Thoracic aorta (tissue), 2 donors: ENCODE data around the gene FFAR3. TPM values are rescaled to one million over a fixed set of nuclear protein-coding genes. Genes with fewer than 3 reads are reported as not detected.

Source experiments
- ATAC-seq: fragments of 150-250 bp; one replicate; pipeline ENCODE4 v1.8.0; 2017; ENCODE audit warnings: low read depth; ENCODE audit not compliant: insufficient number of reproducible peaks, low FRiP score
- DNase-seq: peaks from one replicate; pipeline ENCODE4 v3.0.0-alpha.2; 2020; ENCODE audit warnings: low spot score
- H3K27ac ChIP-seq, 2 donors: fragments of 200-600 bp; sonication (generic); 1 replicate in 1 of 2; 2 replicates in 1 of 2; pipeline ENCODE4 v1.5.1; 2016; ENCODE audit warnings: mild to moderate bottlenecking in 2 of 2, moderate library complexity in 2 of 2
- H3K27me3 ChIP-seq: fragments of 200-600 bp; sonication (generic); replicated peaks from 2 replicates; pipeline ENCODE4 v1.6.0; 2016; ENCODE audit warnings: mild to moderate bottlenecking; ENCODE audit not compliant: insufficient read depth
- H3K36me3 ChIP-seq: fragments of 200-600 bp; sonication (generic); one replicate; pipeline ENCODE4 v1.5.1; 2016
- H3K4me1 ChIP-seq, 2 donors: fragments of 200-600 bp; sonication (generic); 1 replicate in 1 of 2; 2 replicates in 1 of 2; pipeline versions ENCODE4 v1.5.1 to v1.6.0; 2016; ENCODE audit warnings: low read depth in 2 of 2, mild to moderate bottlenecking in 1 of 2; ENCODE audit not compliant: control insufficient read depth in 1 of 2
- H3K4me3 ChIP-seq: fragments of 200-600 bp; sonication (generic); 2 replicates; pipeline ENCODE4 v1.5.1; 2016; ENCODE audit warnings: mild to moderate bottlenecking
- H3K9me3 ChIP-seq: fragments of 200-600 bp; sonication (generic); 2 replicates; pipeline ENCODE4 v1.5.1; 2016
- CTCF ChIP-seq: fragments of 200-600 bp; sonication (generic); IDR thresholded peaks from one replicate; pipeline ENCODE4 v1.5.1; 2019; ENCODE audit warnings: antibody characterized with exemption
- total RNA-seq, 2 donors: library from RNA; depleted of rRNA; stranded (reverse); fragments of >200 nt; gene quantifications; one replicate each; pipeline versions ENCODE4 v1.1.0 to v1.2.3, GENCODE V29; 2016

Gene FFAR3
- total RNA-seq: not detected

- ATAC-seq (no peak), DNase-seq (no peak)
- Histone ChIP-seq H3K36me3 (no peaks in the 10 kb centered on the region), H3K27ac (no peak within 1 kb of the TSS), H3K4me3 (no peak within 1 kb of the TSS), H3K4me1 (no peaks in the 10 kb centered on the region), H3K9me3 (no peaks in the 10 kb centered on the region), H3K27me3 (no peaks in the 10 kb centered on the region)
- no peak for TF ChIP-seq CTCF
These were observed at the start of gene FFAR3 for GRCh38 chr19:35357867-35358573. FFAR3 (plus strand) TSS chr19:35358460; CDS start chr19:35358891, 431 bp downstream.

GRCh38 chr19:35308910-35309309, 49.4 kb upstream of the FFAR3 start:
- no peak for TF ChIP-seq CTCF
- no peak for ATAC-seq
- H3K9me3 ChIP-seq: no peaks in the 10 kb centered on the region
- H3K36me3 ChIP-seq: no peaks in the 10 kb centered on the region
- no peak overlapping the region for H3K27ac ChIP-seq
- DNase-seq: no peak
- H3K27me3 ChIP-seq: no peaks in the 10 kb centered on the region
- H3K4me3 ChIP-seq: no peak overlapping the region
- no peaks in the 10 kb centered on the region for H3K4me1 ChIP-seq

- TF ChIP-seq CTCF: no peak
- no peaks in the 10 kb centered on the region for H3K27me3 ChIP-seq
- H3K4me3 ChIP-seq: no peak overlapping the region
- DNase-seq: no peak
- no peak overlapping the region for H3K27ac ChIP-seq
- H3K4me1 ChIP-seq: no peaks in the 10 kb centered on the region
- no peak for ATAC-seq
- no peaks in the 10 kb centered on the region for H3K36me3 ChIP-seq
- no peaks in the 10 kb centered on the region for H3K9me3 ChIP-seq
These were observed 48.6 kb upstream of the FFAR3 start for GRCh38 chr19:35309481-35310279.

GRCh38 chr19:35310331-35310730, 47.9 kb upstream of the FFAR3 start:
- Histone ChIP-seq H3K9me3 (no peaks in the 10 kb centered on the region), H3K4me1 (no peaks in the 10 kb centered on the region), H3K27me3 (no peaks in the 10 kb centered on the region), H3K27ac (no peak overlapping the region), H3K36me3 (no peaks in the 10 kb centered on the region), H3K4me3 (no peak overlapping the region)
- no peak for TF ChIP-seq CTCF
- ATAC-seq (no peak), DNase-seq (no peak)

GRCh38 chr19:35310811-35311465, 47.3 kb upstream of the FFAR3 start:
- no peak overlapping the region for H3K4me3 ChIP-seq
- DNase-seq (no peak), ATAC-seq (no peak)
- TF ChIP-seq CTCF: no peak
- H3K9me3 ChIP-seq: no peaks in the 10 kb centered on the region
- no peaks in the 10 kb centered on the region for H3K36me3 ChIP-seq
- no peaks in the 10 kb centered on the region for H3K4me1 ChIP-seq
- H3K27me3 ChIP-seq: no peaks in the 10 kb centered on the region
- no peak overlapping the region for H3K27ac ChIP-seq
